ENCODE measurements around the gene NPHP4. TPM values are rescaled to one million over a fixed set of nuclear protein-coding genes. Genes with fewer than 3 reads are reported as not detected.

Gene NPHP4
- polyA plus RNA-seq, 2 of the 4 experiments (the other 2 are of a cell fraction) = 2.9 to 5.1 TPM

DNA sequence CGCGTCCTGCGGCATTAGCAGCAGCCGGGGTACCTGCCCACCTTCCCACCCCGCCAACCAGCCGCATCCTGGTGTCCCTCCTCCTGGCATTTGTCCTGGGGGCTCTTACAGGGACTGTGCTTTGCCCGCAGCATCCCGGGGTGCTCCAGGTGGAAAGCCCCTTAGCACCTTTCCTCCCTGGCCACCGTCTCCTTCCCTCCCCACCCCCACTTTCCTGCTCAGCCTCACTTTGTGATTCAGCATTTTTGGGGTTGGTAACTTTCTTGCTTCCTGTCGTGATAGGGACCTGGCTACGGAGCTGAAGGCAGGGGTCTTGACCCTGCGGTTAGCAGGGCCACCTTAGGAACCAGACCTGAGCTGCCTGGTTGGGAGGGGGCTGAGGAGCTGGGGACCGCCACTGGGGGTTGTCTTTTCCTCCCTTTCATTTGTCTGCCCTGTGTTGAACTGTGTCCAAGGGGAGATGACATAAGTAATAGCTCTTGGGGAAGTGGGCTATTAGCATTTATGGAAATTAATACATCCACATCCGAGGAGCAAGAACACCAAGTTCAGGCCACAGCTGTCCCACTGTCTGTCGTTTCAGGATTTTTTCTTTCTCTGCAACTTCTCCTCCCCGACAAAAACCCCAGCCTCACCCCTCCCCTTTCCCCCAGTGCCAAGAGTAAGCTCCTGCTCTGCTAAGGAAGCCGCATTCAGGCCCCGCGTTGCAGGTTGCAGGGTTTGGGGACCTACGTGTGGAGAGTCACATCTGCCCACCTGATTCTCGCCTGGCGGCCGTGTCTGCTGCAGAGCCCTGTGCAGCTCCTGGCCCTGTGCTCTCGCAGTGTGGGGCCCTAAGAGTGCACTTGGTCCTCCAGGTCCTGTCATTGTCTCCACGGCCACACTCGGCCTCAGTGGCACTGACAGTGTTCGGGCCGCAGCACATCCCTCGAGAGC, 1.6 kb upstream of the NPHP4 start:
- Histone ChIP-seq H3K4me3 (peak overlapping the region; percentile 61), H3K4me1 (peaks cover 6% of the 10 kb centered on the region; the same call in 1 of the 3 replicates), H3K27ac (peak overlapping the region; percentile 56 to 94), H3K4me2 (peak overlapping the region; percentile 97), H3K9me3 (no peaks in the 10 kb centered on the region)
- DNase-seq (ENCODE audit: low read depth in 1 of 2, low spot score in 1 of 2) (no peak), ATAC-seq (no peak), FAIRE-seq (no peak)
- WGBS (ENCODE audit: missing lambda C conversion rate) = 46% methylated on average over 13 of the region's 29 CpGs
- ChIA-PET POLR2A (no interaction called here), CTCF (interaction anchor here (1.0 kb wide), 1 partner anchor 42 kb away, joined by 3 read pairs; no protein-coding TSS in a partner anchor)
- TF ChIP-seq MAFK (IDR thresholded peaks at IDR 0.05; ENCODE audit: partially characterized antibody) (peak; percentile 9), FOSL2 (IDR thresholded peaks at IDR 0.05) (no peak), FOSL2 (CRISPR knock-in tag; IDR thresholded peaks at IDR 0.05) (no peak), RCOR1 (IDR thresholded peaks at IDR 0.05; ENCODE audit: low read depth, low read length) (no peak), CBX2 (IDR thresholded peaks at IDR 0.05; ENCODE audit: borderline replicate concordance, low read depth) (no peak)

DNA sequence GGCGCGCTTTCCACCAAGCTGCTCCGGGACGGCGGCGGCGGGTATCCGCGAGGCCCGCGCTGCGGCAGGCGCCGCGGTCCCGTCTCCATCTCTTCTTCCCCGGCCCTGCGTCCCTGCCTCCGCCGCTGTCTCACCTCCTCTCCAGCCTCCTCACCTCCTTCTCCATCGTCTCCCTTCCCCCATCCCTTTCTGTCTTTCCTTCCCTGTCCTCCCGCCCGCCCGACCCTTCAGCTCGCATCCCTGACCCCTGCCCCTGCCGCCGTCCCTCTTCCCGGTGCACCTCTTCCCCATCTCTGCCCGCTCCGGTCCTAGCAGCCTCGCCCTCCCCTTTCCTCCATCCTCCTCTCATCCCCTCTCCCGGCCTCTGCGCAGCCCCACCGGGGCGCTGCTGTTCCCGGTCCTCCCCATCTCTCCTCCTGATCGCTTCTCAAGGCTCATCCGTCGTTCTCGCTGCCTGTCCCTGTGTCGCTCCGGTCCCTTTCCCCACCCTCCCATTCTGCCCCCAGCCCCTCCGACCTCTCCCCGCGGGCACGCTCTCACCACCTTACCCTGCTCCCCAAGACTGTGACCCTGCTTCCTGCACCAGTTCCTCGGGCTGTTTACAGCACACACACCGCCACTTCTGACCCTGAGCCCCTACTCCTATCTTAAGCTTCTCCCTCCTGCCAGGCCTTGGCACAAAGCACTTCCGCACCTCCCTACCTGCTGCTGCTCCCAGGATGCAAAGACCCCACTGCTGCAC, 760 bp upstream of the NPHP4 start:
- CTCF ChIA-PET = interaction anchor here (0.7 to 1.0 kb wide), 2 partner anchors 43 to 193 kb away, joined by 3 read pairs; no protein-coding TSS in a partner anchor

DNA sequence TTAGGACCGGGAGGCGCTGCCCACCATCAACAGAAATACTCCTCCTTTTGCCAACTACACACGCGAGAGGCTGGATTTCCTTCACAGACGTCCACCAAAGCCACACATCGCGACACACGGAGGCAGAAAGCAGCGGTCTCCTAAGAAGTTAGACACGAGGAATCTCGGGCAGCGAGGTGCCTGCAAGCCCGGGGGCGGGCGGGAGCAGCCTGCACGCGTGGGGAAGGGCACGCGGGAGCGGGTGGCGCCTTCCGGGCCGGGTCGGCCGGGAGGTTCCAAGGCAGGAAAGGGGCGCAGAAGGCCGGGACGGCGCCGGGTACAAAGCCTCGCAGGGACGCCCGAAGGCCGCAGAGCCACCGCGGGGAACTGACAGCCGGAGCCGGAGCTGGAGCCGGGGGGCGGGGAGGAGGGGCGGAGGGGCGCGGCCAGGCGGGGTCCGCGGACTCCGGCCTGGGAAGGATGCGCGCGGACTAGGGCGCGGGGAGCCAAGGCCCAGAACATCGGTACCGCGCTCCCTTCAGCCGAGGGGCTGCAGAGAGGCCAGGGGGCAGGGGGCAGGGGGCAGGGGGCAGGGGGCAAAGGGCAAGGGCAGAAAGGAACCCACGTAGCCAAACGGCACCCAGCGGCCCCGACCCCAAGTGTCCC, 722 bp downstream of the NPHP4 start:
- peak overlapping the region; percentile 79 for H3K4me2 ChIP-seq
- H3K9me3 ChIP-seq = no peaks in the 10 kb centered on the region
- TF ChIP-seq PHF8 (IDR thresholded peaks at IDR 0.05; ENCODE audit: borderline replicate concordance, low read depth) (no peak; the same call in 1 of the 2 replicates), JUN (IDR thresholded peaks at IDR 0.05) (0 out of 5 replicates have a peak, but pooled peaks of 1 of the 2 experiments have one; percentile 17)
- ChIA-PET POLR2A (no interaction called here), CTCF (no interaction called here)
- H3K27ac ChIP-seq = peak overlapping the region; percentile 90 to 95
- H3K4me1 ChIP-seq = peaks cover 6% of the 10 kb centered on the region; the same call in 1 of the 3 replicates
- DNase-seq (ENCODE audit: low read depth in 1 of 2, low spot score in 1 of 2) (no peak), ATAC-seq (peak; percentile 38 to 55), FAIRE-seq (no peak)
- H3K4me3 ChIP-seq = peak overlapping the region; percentile 61
- 9% methylated on average over 22 of the region's 60 CpGs for WGBS (ENCODE audit: missing lambda C conversion rate)

More for the DNA sequence above, 760 bp upstream of the NPHP4 start:
- peak overlapping the region; percentile 61 for H3K4me3 ChIP-seq
- H3K9me3 ChIP-seq = no peaks in the 10 kb centered on the region
- H3K27ac ChIP-seq = peak overlapping the region; percentile 56 to 94
- DNase-seq (ENCODE audit: low read depth in 1 of 2, low spot score in 1 of 2) (no peak), ATAC-seq (peak; percentile 41 to 49), FAIRE-seq (no peak)
- no peak for TF ChIP-seq MAZ (IDR thresholded peaks at IDR 0.05; ENCODE audit: borderline replicate concordance, low read depth, low read length)
- TF ChIP-seq ESRRA (IDR thresholded peaks at IDR 0.05; ENCODE audit: borderline replicate concordance, low read length) = no peak
- no peak for TF ChIP-seq NR3C1 (IDR thresholded peaks at IDR 0.05)
- TF ChIP-seq, protein P1, sequence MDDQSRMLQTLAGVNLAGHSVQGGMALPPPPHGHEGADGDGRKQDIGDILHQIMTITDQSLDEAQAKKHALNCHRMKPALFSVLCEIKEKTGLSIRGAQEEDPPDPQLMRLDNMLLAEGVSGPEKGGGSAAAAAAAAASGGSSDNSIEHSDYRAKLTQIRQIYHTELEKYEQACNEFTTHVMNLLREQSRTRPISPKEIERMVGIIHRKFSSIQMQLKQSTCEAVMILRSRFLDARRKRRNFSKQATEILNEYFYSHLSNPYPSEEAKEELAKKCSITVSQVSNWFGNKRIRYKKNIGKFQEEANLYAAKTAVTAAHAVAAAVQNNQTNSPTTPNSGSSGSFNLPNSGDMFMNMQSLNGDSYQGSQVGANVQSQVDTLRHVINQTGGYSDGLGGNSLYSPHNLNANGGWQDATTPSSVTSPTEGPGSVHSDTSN (IDR thresholded peaks at IDR 0.05) = no peak
- no peak for TF ChIP-seq PHF8 (IDR thresholded peaks at IDR 0.05; ENCODE audit: borderline replicate concordance, low read depth)
- TF ChIP-seq NPAS2 (CRISPR knock-in tag; IDR thresholded peaks at IDR 0.05; ENCODE audit: borderline replicate concordance) = no peak
- H3K4me2 ChIP-seq = peak overlapping the region; percentile 97
- POLR2A ChIA-PET = interaction anchor here (0.5 to 0.8 kb wide), 3 partner anchors 10 to 213 kb away, joined by 3 to 5 read pairs (median 3); no protein-coding TSS in a partner anchor
- peaks cover 6% of the 10 kb centered on the region; the same call in 1 of the 3 replicates for H3K4me1 ChIP-seq
- under 1% methylated on average over 24 of the region's 49 CpGs for WGBS (ENCODE audit: missing lambda C conversion rate)

DNA sequence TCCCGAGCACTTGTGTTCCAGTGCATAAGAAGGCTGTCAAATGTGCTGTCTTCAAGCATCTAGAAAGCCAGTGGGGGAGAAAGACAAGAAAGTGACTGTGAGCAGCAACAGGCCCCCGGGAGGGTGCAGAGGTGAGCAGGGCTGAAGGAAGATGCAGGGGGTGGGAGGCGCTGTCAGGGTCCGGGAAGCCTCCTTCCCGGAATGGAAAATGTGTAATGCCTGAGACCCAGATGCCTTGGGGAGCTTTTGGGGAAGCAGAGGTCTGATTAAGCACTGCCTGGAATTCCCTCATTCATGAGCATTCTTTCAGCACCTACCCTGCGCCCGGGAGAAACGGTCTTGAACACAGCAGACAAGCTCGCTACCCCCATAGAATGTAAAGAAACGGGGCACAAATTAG, 1.3 kb downstream of the NPHP4 start:
- Histone ChIP-seq H3K27ac (peak overlapping the region in 1 of 2 experiments; percentile 95; a peak in 3 of 6 replicates), H3K4me3 (peak overlapping the region; percentile 61), H3K9me3 (no peaks in the 10 kb centered on the region), H3K4me1 (peaks cover 6% of the 10 kb centered on the region; the same call in 1 of the 3 replicates), H3K4me2 (peak overlapping the region; percentile 79)
- ATAC-seq (no peak), DNase-seq (ENCODE audit: low read depth in 1 of 2, low spot score in 1 of 2) (no peak), FAIRE-seq (no peak)
- WGBS (ENCODE audit: missing lambda C conversion rate) = 72% methylated on average over 10 of the region's 10 CpGs
- ChIA-PET CTCF (no interaction called here), POLR2A (no interaction called here)
- TF ChIP-seq ZFP36 (IDR thresholded peaks at IDR 0.05; ENCODE audit: borderline replicate concordance, partially characterized antibody) = no peak
- TF ChIP-seq EHF (CRISPR knock-in tag; IDR thresholded peaks at IDR 0.05) = no peak
- TF ChIP-seq, protein P2, sequence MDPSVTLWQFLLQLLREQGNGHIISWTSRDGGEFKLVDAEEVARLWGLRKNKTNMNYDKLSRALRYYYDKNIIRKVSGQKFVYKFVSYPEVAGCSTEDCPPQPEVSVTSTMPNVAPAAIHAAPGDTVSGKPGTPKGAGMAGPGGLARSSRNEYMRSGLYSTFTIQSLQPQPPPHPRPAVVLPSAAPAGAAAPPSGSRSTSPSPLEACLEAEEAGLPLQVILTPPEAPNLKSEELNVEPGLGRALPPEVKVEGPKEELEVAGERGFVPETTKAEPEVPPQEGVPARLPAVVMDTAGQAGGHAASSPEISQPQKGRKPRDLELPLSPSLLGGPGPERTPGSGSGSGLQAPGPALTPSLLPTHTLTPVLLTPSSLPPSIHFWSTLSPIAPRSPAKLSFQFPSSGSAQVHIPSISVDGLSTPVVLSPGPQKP (IDR thresholded peaks at IDR 0.05; ENCODE audit: low read depth, low read length) = no peak
- no peak for TF ChIP-seq HOXB13 (CRISPR knock-in tag; IDR thresholded peaks at IDR 0.05; ENCODE audit: low read depth)
- no peak for TF ChIP-seq SREBF2 (IDR thresholded peaks at IDR 0.05)
- TF ChIP-seq TP53 (CRISPR knock-in tag; IDR thresholded peaks at IDR 0.05) = no peak
- TF ChIP-seq FOXS1 (CRISPR knock-in tag; IDR thresholded peaks at IDR 0.05) = no peak
- TF ChIP-seq, protein P1 (IDR thresholded peaks at IDR 0.05) = no peak
- no peak for TF ChIP-seq HEYL (CRISPR knock-in tag; IDR thresholded peaks at IDR 0.05)
- no peak for TF ChIP-seq KDM5A (IDR thresholded peaks at IDR 0.05)
- TF ChIP-seq RARB (CRISPR knock-in tag; IDR thresholded peaks at IDR 0.05) = no peak
- no peak for TF ChIP-seq CHD2 (IDR thresholded peaks at IDR 0.05; ENCODE audit: low read length, partially characterized antibody)
- no peak for TF ChIP-seq RFX5 (IDR thresholded peaks at IDR 0.05)
- TF ChIP-seq FOSL2 (IDR thresholded peaks at IDR 0.05) = no peak
- no peak for TF ChIP-seq FOSL2 (CRISPR knock-in tag; IDR thresholded peaks at IDR 0.05)
